T follicular helper cell (primary cell): ENCODE data around the gene P2RX1.

Experiments
- DNase-seq: peaks from one replicate; pipeline ENCODE4 v3.0.0-alpha.2; 2020; ENCODE audit warnings: low read depth

P2RX1 gene

GRCh38 chr17:3905017-3905520 lies 11.2 kb downstream of the P2RX1 start:
- DNase-seq, result no peak

- no peak for DNase-seq
Measured at GRCh38 chr17:3904501-3904900, 11.8 kb downstream of the P2RX1 start.

- no peak for DNase-seq
Measured at GRCh38 chr17:3903881-3904290, 12.4 kb downstream of the P2RX1 start.

GRCh38 chr17:3903051-3903825 lies 13.0 kb downstream of the P2RX1 start:
- no peak for DNase-seq

GRCh38 chr17:3900646-3901045 lies 15.6 kb downstream of the P2RX1 start:
- no peak for DNase-seq

GRCh38 chr17:3897731-3898130 lies 18.5 kb downstream of the P2RX1 start:
- no peak for DNase-seq

- no peak for DNase-seq
Measured at GRCh38 chr17:3896968-3897235, 19.4 kb downstream of the P2RX1 start.

GRCh38 chr17:3896108-3896967 lies 19.9 kb downstream of the P2RX1 start:
- no peak for DNase-seq

GRCh38 chr17:3895354-3895753 lies 20.9 kb downstream of the P2RX1 start:
- no peak for DNase-seq

GRCh38 chr17:3894911-3895343 lies 21.3 kb downstream of the P2RX1 start:
- no peak for DNase-seq

- no peak for DNase-seq
Measured at GRCh38 chr17:3894188-3894587, 22.1 kb downstream of the P2RX1 start.

- no peak for DNase-seq
Measured at GRCh38 chr17:3893720-3894116, 22.5 kb downstream of the P2RX1 start.

- peak; percentile 78 for DNase-seq
Measured at GRCh38 chr17:3893003-3893719, 23.1 kb downstream of the P2RX1 start, which contains the start of gene CAMKK1. Gene CAMKK1, minus strand, starts transcription at chr17:3893053. Its CDS starts 7,366 bp downstream, at chr17:3885687.

GRCh38 chr17:3892095-3892998 lies 23.9 kb downstream of the P2RX1 start:
- DNase-seq, result peak; percentile 73

GRCh38 chr17:3891626-3892094 lies 24.6 kb downstream of the P2RX1 start:
- no peak for DNase-seq

- DNase-seq, result no peak
Measured at GRCh38 chr17:3890878-3891219, 25.4 kb downstream of the P2RX1 start.

GRCh38 chr17:3890082-3890877 lies 26.0 kb downstream of the P2RX1 start:
- DNase-seq, result no peak

GRCh38 chr17:3889325-3890012 lies 26.8 kb downstream of the P2RX1 start:
- DNase-seq, result no peak

- no peak for DNase-seq
Measured at GRCh38 chr17:3888343-3889171, 27.7 kb downstream of the P2RX1 start.
